WTC11 (cell line): ENCODE measurements around the gene ARHGEF25.

Experiments used
- CTCF ChIP-seq: fragments of 200-600 bp; IDR thresholded peaks from 2 replicates; pipeline ENCODE4 v1.8.0; 2022; ENCODE audit warnings: antibody characterized with exemption
- ESRRA ChIP-seq: sonication (generic); formaldehyde crosslinking; IDR thresholded peaks from 2 replicates; pipeline ENCODE4 v1.8.1; 2022; ENCODE audit warnings: mild to moderate bottlenecking, missing genetic modification reagents, borderline replicate concordance
- HMGXB4 ChIP-seq: sonication (generic); formaldehyde crosslinking; IDR thresholded peaks from 2 replicates; pipeline ENCODE4 v1.8.1; 2023; ENCODE audit warnings: mild to moderate bottlenecking, moderate library complexity, missing genetic modification reagents
- SP1 ChIP-seq: sonication (generic); formaldehyde crosslinking; conservative IDR thresholded peaks from 2 replicates; pipeline ENCODE4 v1.8.1; 2022; ENCODE audit warnings: missing genetic modification reagents
- ZNF138 ChIP-seq: sonication (generic); formaldehyde crosslinking; conservative IDR thresholded peaks from 2 replicates; pipeline ENCODE4 v1.8.1; 2022; ENCODE audit warnings: mild to moderate bottlenecking, moderate library complexity, missing genetic modification reagents
- ZNF263 ChIP-seq: sonication (generic); formaldehyde crosslinking; IDR thresholded peaks from 2 replicates; pipeline ENCODE4 v1.8.1; 2022; ENCODE audit warnings: low read depth, mild to moderate bottlenecking, moderate library complexity, missing genetic modification reagents
- TF ChIP-seq, protein P1 (sequence below): sonication (generic); formaldehyde crosslinking; IDR thresholded peaks from 2 replicates; pipeline ENCODE4 v1.8.0; 2022; ENCODE audit warnings: mild to moderate bottlenecking, missing genetic modification reagents

DNA sequence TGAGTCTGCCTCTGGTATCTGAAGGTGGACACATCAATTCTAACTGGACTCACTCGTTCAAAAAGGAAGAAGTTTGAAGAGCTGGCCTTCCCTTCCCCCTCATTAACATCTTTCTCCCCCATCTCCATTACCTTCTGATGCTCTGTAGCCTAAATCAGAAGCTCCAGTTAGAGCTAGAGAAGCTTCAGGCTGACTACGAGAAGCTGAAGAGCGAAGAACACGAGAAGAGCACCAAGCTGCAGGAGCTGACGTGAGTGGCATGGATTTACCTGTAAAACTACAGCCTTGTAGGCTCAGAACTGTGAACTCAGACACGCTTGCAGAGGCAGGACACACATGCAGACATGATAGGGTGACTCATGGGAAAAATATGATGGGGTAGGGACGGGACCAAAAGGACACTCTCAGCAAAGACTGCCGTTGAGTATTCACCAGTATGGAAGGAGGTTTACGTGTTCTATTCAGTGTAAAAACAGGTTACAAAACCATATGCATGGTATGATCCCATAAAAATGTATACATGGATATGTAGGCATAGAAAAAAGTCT is 34.5 kb upstream of the ARHGEF25 start:
- TF ChIP-seq HMGXB4 (CRISPR knock-in tag) (no peak), ZNF263 (CRISPR knock-in tag) (no peak), CTCF (no peak), SP1 (CRISPR knock-in tag) (no peak), ESRRA (CRISPR knock-in tag) (no peak), ZNF138 (CRISPR knock-in tag) (no peak)
- TF ChIP-seq, protein P1, sequence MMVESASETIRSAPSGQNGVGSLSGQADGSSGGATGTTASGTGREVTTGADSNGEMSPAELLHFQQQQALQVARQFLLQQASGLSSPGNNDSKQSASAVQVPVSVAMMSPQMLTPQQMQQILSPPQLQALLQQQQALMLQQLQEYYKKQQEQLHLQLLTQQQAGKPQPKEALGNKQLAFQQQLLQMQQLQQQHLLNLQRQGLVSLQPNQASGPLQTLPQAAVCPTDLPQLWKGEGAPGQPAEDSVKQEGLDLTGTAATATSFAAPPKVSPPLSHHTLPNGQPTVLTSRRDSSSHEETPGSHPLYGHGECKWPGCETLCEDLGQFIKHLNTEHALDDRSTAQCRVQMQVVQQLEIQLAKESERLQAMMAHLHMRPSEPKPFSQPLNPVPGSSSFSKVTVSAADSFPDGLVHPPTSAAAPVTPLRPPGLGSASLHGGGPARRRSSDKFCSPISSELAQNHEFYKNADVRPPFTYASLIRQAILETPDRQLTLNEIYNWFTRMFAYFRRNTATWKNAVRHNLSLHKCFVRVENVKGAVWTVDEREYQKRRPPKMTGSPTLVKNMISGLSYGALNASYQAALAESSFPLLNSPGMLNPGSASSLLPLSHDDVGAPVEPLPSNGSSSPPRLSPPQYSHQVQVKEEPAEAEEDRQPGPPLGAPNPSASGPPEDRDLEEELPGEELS (CRISPR knock-in tag): no peak
